Transverse colon (tissue), 4 donors: ENCODE results near the gene SHROOM1. TPM values are rescaled to one million over a fixed set of nuclear protein-coding genes. Genes with fewer than 3 reads are reported as not detected.

ENCODE experiments used
- DNase-seq: peaks from one replicate; pipeline ENCODE4 v3.0.0-alpha.2; 2019
- H3K27ac ChIP-seq, 4 donors: fragments of 200-600 bp; sonication (generic); 2 replicates each; pipeline ENCODE4 v1.5.1; 2016 to 2018; ENCODE audit warnings: inconsistent platforms in 4 of 4
- H3K27me3 ChIP-seq: fragments of 200-600 bp; sonication (generic); 2 replicates; pipeline ENCODE4 v1.5.1; 2017; ENCODE audit warnings: inconsistent platforms
- H3K36me3 ChIP-seq, 4 donors: fragments of 200-600 bp; sonication (generic); 2 replicates each; pipeline ENCODE4 v1.5.1; 2017 to 2019; ENCODE audit warnings: inconsistent platforms in 4 of 4
- H3K4me1 ChIP-seq, 4 donors: fragments of 200-600 bp; sonication (generic); 2 replicates each; pipeline ENCODE4 v1.5.1; 2017 to 2020; ENCODE audit warnings: inconsistent platforms in 4 of 4
- H3K4me3 ChIP-seq, 4 donors: fragments of 200-600 bp; sonication (generic); 1 replicate in 1 of 4; 2 replicates in 3 of 4; pipeline versions ENCODE4 v1.5.1 to v1.6.1; 2017 to 2019; ENCODE audit warnings: inconsistent platforms in 4 of 4
- H3K9me3 ChIP-seq, 2 donors: fragments of 200-600 bp; sonication (generic); 2 replicates each; pipeline ENCODE4 v1.5.1; 2017 to 2019; ENCODE audit warnings: inconsistent platforms in 2 of 2
- CTCF ChIP-seq, 5 experiments: fragments of 200-600 bp in 3 of 5; fragments of 450-650 bp in 2 of 5; sonication (generic) in 3 of 5; IDR thresholded peaks; 1 replicate in 2 of 5; 2 replicates in 3 of 5; pipeline ENCODE4 v1.5.1; 2016 to 2017; ENCODE audit warnings: antibody characterized with exemption in 5 of 5, inconsistent platforms in 3 of 5, mild to moderate bottlenecking in 2 of 5, moderate library complexity in 1 of 5
- EP300 ChIP-seq: sonication (generic); formaldehyde crosslinking; IDR thresholded peaks from one replicate; pipeline ENCODE4 v1.6.1; 2017; ENCODE audit warnings: antibody characterized with exemption, low read depth
- POLR2A ChIP-seq: fragments of 450-650 bp; IDR thresholded peaks from one replicate; pipeline ENCODE4 v1.6.1; 2016; ENCODE audit warnings: antibody characterized with exemption, mild to moderate bottlenecking, moderate library complexity
- POLR2AphosphoS5 ChIP-seq, 3 donors: sonication (generic); formaldehyde crosslinking; IDR thresholded peaks; one replicate each; pipeline ENCODE4 v1.6.1; 2016; ENCODE audit warnings: antibody characterized with exemption in 3 of 3
- WGBS, 2 donors: methylation state at CpG; one replicate each; pipeline ENCODE4 v1.1.5; 2018; ENCODE audit warnings: low coverage in 1 of 2; 5-methylcytosine and 5-hydroxymethylcytosine counted together
- in situ Hi-C, 4 donors: fragments of 200-750 bp; cut with MboI; loops; one replicate each; pipeline versions ENCODE4 v1.15.0 to v1.15.1; 2017; ENCODE audit warnings: low sequenced_read_pairs in 3 of 4, low pct_ligation_motif_present in 1 of 4, low pct_unique_long_range_greater_than_20kb in 1 of 4
- intact Hi-C: fragments of 100-400 bp; cut with DNase I; formaldehyde crosslinking; loops from one replicate; pipeline ENCODE4 v1.15.1; 2023; ENCODE audit warnings: low total_unique reads
- total RNA-seq, 4 donors: library from RNA; depleted of rRNA; stranded (reverse); fragments of >200 nt; gene quantifications; one replicate each; pipeline ENCODE4 v1.1.0, GENCODE V29; 2016

The SHROOM1 gene
- total RNA-seq, 4 donors from 2014 or later = 65.3 to 244 (median 77.3) TPM

GRCh38 chr5:132812781-132813598, 17.5 kb downstream of the SHROOM1 start, which contains the start of gene SOWAHA:
Gene SOWAHA, plus strand, starts transcription at chr5:132813302. Its CDS starts 320 bp downstream, at chr5:132813622.
- peaks cover 53% of the 10 kb centered on the region for H3K27me3 ChIP-seq
- H3K27ac ChIP-seq = peak within 1 kb of the TSS; percentile 64 to 84 (median 80)
- peak within 1 kb of the TSS; percentile 21 to 59 (median 43) for H3K4me3 ChIP-seq
- intact Hi-C loops (no loop called here), in situ Hi-C loops (loop anchor here in 2 of 4 donors (25.0 kb wide), 1 partner anchor 426 kb away; no protein-coding TSS in a partner anchor)
- no peaks in the 10 kb centered on the region for H3K9me3 ChIP-seq
- no peak for TF ChIP-seq POLR2AphosphoS5 (IDR thresholded peaks at IDR 0.05)
- no peak for TF ChIP-seq EP300
- no peak for TF ChIP-seq POLR2A
- no peak for TF ChIP-seq CTCF (IDR thresholded peaks at IDR 0.05)
- DNase-seq = peak; percentile 60
- no peaks in the 10 kb centered on the region for H3K36me3 ChIP-seq
- WGBS, 2 donors = 3 to 14% methylated on average over 12 to 44 of the region's 68 CpGs
- peaks cover 3 to 34% (median 18%) of the 10 kb centered on the region in 4 donors for H3K4me1 ChIP-seq

GRCh38 chr5:132812123-132812765, 18.2 kb downstream of the SHROOM1 start:
- intact Hi-C loops (no loop called here), in situ Hi-C loops (loop anchor here in 2 of 4 donors (25.0 kb wide), 1 partner anchor 425 kb away; no protein-coding TSS in a partner anchor)
- peaks cover 3 to 39% (median 18%) of the 10 kb centered on the region in 4 donors for H3K4me1 ChIP-seq
- no peak for DNase-seq
- H3K27me3 ChIP-seq = peaks cover 53% of the 10 kb centered on the region
- H3K4me3 ChIP-seq = peak overlapping the region in 1 of 4 donors; percentile 59
- TF ChIP-seq POLR2AphosphoS5 (IDR thresholded peaks at IDR 0.05) (no peak), POLR2A (no peak)
- 53 to 70% methylated on average over 9 to 18 of the region's 18 CpGs for WGBS, 2 donors
- H3K9me3 ChIP-seq = no peaks in the 10 kb centered on the region
- H3K27ac ChIP-seq = no peak overlapping the region
- no peaks in the 10 kb centered on the region for H3K36me3 ChIP-seq

- no peak for DNase-seq
- 67 to 88% methylated on average over 1 to 5 of the region's 5 CpGs for WGBS, 2 donors
Observed at GRCh38 chr5:132810605-132811004, 19.8 kb downstream of the SHROOM1 start.

GRCh38 chr5:132808866-132809265, 21.6 kb downstream of the SHROOM1 start:
- no peaks in the 10 kb centered on the region for H3K9me3 ChIP-seq
- peaks cover 3 to 44% (median 21%) of the 10 kb centered on the region in 4 donors for H3K4me1 ChIP-seq
- in situ Hi-C loops = loop anchor here in 2 of 4 donors (25.0 kb wide), 1 partner anchor 422 kb away; no protein-coding TSS in a partner anchor
- TF ChIP-seq EP300 = no peak
- H3K36me3 ChIP-seq = no peaks in the 10 kb centered on the region
- no peak for DNase-seq
- no peak overlapping the region for H3K4me3 ChIP-seq
- intact Hi-C loops = no loop called here
- 20 to 44% methylated on average over 2 to 3 of the region's 3 CpGs for WGBS, 2 donors
- peak overlapping the region in 3 of 4 donors; percentile 15 to 42 (median 25) for H3K27ac ChIP-seq
- peaks cover 46% of the 10 kb centered on the region for H3K27me3 ChIP-seq

More at GRCh38 chr5:132810605-132811004, 19.8 kb downstream of the SHROOM1 start:
- intact Hi-C loops (no loop called here), in situ Hi-C loops (loop anchor here in 2 of 4 donors (25.0 kb wide), 1 partner anchor 423 kb away; no protein-coding TSS in a partner anchor)
- H3K4me1 ChIP-seq = peaks cover 3 to 47% (median 23%) of the 10 kb centered on the region in 4 donors
- TF ChIP-seq POLR2AphosphoS5 (IDR thresholded peaks at IDR 0.05) (no peak), POLR2A (no peak), CTCF (IDR thresholded peaks at IDR 0.05) (no peak), EP300 (no peak)
- H3K27ac ChIP-seq = peak overlapping the region in 1 of 4 donors; percentile 20
- no peak overlapping the region for H3K4me3 ChIP-seq
- peaks cover 53% of the 10 kb centered on the region for H3K27me3 ChIP-seq
- H3K9me3 ChIP-seq = no peaks in the 10 kb centered on the region
- H3K36me3 ChIP-seq = no peaks in the 10 kb centered on the region
